GM21529 (cell line): Measurements from ENCODE around the gene PTPRN2.

Experiments
- ATAC-seq: cut with Tn5 transposase; IDR thresholded peaks from one replicate; pipeline ENCODE4 v1.9.1; 2021; ENCODE audit not compliant: unreplicated experiment

The PTPRN2 gene

DNA sequence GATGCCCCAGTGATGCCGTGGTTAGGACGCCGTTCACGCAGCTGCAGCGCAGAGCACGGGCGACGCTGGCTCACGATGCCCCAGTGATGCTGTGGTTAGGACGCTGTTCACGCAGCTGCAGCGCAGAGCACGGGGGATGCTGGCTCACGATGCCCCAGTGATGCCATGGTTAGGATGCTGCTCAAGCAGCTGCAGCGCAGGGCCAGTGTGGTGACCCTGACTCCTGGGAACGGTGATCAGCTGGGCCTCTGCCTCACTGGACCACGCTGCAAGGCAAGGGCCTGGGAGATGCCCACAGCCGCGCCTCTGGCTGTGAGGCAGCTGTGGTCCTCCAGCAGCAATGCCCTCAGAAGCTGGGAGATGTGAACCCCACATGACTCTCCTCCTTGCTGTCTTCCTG, 970.2 kb downstream of the PTPRN2 start:
- no peak for ATAC-seq

DNA sequence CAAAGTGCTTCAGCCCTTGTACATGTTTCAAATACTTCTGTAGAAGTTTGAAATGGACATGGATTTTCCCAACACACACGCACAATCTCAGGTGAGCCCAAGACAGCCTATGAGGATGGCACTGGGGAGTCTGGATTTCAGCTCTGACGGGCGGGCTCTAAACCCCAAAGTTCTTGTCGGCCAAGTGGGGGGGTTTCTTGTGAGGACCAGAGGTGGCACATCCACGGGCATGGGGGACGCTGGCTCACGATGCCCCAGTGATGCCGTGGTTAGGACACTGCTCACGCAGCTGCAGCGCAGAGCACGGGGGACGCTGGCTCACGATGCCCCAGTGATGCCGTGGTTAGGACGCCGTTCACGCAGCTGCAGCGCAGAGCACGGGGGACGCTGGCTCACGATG, 970.7 kb downstream of the PTPRN2 start:
- ATAC-seq = no peak

- ATAC-seq = no peak
These were observed 971.2 kb downstream of the PTPRN2 start for GRCh38 chr7:157616426-157616825.

GRCh38 chr7:157615852-157616251, 971.8 kb downstream of the PTPRN2 start:
- ATAC-seq = no peak

DNA sequence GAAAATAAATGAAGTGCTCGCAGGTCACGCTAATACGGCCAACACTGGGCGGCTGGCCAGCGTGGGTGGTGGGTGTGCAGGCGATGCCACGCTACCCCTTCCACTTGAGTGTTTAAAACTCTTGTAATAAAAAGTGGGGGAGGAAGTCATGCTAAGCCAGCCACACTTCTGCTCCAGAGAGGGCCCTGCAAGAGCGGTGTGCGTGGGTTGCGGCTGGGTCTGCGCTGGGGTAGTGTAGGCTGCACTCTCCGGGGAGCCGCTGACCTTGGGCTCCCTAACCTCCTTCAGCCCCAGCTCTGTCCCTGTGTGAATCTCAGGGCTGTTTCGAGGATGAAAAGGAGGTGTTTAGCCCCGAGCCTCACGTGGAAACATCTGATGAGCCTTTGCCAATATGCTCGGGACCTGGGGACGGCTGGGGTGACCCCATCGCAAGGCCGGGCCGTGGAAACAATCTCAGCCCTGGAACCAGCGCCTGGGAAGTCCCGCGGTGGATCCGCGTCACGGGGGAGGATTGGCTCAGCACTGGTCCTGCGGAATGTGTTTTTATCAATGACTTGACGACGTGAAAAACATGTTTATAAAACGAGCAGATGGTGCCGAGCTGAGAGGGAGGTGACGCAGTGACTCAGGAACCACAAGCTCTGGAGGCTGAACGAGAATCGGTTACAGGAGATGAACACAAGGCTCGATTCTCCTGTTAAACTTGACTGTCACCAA, 972.4 kb downstream of the PTPRN2 start:
- no peak for ATAC-seq

DNA sequence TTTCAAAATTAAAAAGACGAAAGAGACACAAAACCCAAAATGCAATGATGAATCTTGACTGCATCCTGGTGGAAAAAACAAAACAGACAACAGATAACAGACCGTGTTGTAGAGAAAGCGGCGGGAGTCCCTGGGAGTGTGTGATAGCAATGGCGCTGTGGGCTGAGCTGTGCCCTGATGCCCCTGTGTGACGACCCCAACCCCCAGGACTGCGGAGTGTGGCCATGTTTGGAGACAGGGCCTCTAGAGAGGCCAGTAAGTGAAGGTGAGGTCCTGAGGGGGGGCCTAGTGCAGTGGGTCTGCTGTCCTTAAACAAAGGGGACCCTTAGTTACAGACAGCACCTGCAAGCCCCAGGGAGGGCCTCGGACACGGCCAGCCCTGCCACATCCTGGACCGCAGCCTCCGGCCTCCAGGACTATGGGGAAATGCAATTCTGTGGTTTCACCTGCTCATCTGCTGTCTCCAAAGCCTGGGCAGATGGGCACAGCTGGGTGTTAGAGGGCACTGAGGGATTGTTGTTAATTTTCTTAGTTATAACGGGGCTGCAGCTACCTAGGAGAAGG, 973.1 kb downstream of the PTPRN2 start:
- ATAC-seq = no peak

DNA sequence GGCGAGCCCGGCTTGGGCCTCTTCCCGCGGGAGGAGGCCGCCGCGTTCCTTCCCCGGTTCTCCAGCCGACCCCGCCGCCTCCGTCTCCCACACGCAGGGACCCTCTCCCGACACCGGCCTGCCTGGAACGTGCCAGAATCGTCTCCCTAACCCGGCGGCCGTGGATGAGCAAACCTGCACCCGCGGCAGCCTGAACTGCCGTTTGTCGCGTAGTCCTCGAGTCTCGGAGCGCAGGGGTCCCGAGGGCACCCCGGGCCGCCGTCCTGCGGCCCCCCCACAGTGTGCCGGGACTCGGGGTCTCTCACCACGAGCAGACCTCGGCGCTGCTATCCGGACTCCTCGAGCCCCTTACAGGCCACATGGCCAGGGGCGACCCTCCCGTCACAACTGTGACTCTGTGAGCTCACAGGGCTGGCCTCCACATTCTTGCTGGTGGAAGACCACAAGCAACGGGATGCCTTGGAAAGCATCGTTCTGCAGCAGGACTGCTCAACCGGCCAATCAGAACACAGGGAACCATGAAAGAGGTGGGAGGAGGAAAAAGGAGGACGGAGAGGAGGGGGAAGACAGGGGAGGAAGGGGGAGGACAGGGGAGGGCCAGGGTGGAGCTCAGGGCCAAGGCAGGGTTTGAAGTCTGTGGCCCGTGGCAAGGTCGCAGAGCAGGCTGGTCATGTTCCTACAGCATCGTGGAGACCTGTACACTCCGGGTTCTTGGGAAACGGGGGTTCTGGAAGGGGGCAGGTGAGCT, 973.9 kb downstream of the PTPRN2 start:
- no peak for ATAC-seq

- ATAC-seq = no peak
These were observed 974.7 kb downstream of the PTPRN2 start for GRCh38 chr7:157612664-157613561.

DNA sequence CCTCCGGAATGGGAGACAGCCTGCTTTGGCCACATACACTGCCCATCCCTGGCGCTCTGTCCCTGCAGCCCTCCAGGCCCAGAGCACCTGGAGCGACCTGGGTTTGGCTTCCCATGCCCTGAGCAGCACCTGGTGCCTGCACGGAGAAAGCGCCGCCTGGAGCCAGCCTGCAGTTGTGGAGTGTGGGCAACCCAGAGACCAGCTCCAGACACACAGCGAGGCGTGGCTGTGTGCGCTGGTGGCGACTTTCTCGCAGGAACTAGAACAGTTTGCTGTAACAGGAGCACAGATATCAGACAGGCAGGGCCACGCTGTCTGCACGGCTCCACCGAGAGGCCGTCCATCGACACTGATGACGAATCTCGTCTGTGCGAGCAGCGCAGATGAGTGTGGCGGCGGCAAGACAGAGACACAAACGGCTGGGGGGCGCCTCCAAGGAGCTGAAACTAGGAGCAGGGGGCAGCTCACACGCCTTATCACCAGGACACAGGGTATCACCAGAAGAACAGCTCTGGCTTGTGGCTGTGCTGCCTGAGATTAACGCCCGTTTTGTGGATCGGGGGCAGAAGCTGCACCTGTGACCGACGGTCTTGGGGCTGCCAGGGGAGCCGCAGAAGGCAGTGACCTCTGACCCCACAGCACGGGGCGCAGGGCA, 975.5 kb downstream of the PTPRN2 start:
- ATAC-seq = no peak

GRCh38 chr7:157611341-157611740, 976.3 kb downstream of the PTPRN2 start:
- no peak for ATAC-seq

GRCh38 chr7:157610671-157611295, 976.8 kb downstream of the PTPRN2 start:
- ATAC-seq = no peak

GRCh38 chr7:157609932-157610640, 977.5 kb downstream of the PTPRN2 start:
- ATAC-seq = no peak

GRCh38 chr7:157609516-157609915, 978.1 kb downstream of the PTPRN2 start:
- no peak for ATAC-seq

GRCh38 chr7:157607218-157607617, 980.4 kb downstream of the PTPRN2 start:
- ATAC-seq = no peak

GRCh38 chr7:157606140-157606539, 981.5 kb downstream of the PTPRN2 start:
- ATAC-seq = no peak

DNA sequence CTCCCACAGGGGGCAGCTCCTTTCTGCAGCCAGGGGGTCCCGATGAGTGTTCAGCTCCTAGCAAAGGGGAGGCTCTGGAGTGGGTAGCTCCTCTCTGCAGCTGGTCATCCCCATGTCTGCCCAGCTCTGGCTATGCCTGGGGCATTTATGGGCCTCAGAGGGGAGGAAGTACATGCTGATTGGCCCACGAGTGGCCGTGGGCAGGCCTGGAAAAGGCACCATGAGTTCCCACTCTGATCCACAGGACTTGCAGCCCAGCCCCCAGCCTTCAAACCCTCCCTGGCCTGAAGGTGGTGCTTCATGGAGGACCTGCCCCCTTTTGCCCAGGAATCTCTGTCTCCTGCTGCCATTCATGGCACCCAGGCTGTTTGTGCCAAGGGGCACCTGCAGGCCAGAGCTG, 982.0 kb downstream of the PTPRN2 start:
- ATAC-seq = no peak

DNA sequence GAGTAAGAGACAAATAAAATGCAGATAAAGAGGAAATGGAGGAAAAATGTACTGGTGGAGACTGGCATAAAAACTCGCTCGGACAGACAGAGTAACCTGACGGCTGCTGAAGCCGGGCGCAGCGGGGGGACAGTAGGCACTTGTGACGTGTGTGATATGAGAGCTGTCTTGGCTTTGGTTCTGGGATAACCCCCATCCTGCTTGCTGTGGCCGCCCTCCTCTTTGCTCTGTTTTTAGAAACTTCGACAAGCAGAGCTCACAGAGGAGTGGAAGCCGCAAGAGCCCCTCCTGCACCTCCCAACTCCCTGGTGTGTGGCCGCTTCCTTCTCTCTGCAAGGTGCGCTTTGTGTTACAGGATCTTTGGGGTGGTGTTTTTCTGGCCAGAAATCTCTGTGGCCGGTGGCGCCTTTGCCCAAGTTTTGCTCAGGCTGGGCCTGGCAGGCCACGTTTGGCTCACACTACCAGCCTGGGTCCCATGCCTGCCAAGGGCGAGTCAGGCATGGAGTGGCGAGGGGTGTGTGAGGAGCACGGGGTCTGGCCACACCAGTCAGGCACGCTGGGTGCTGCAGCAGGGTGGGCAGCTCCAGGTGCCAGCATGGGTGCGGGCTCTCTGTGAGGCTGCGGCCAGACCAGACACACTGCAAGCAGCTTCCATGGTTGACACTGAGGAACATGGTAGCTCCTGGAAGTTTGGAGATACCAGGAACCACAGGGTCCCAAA, 982.8 kb downstream of the PTPRN2 start:
- no peak for ATAC-seq

GRCh38 chr7:157603716-157604115, 983.9 kb downstream of the PTPRN2 start:
- no peak for ATAC-seq

- no peak for ATAC-seq
These were observed 984.6 kb downstream of the PTPRN2 start for GRCh38 chr7:157603005-157603404.
